Stimulated activated CD4-positive, alpha-beta T cell treated with anti-CD3 and anti-CD28 coated beads, Interleukin-12 subunit alpha, Interleukin-12 subunit beta, amount 100 ng/mL, for 24 hours (primary cell): Measurements from ENCODE around the gene FGFR4.
A peak's percentile ranks its signal among the peaks of the same experiment; 100 is the strongest.

Experiments
- DNase-seq, 2 experiments: peaks; one replicate each; pipeline ENCODE4 v3.0.0-alpha.2; 2020; ENCODE audit warnings: low read depth in 2 of 2

Gene FGFR4

GRCh38 chr5:177103523-177104253 lies 17.0 kb downstream of the FGFR4 start:
- no peak for DNase-seq

GRCh38 chr5:177105691-177106476 lies 19.2 kb downstream of the FGFR4 start:
- no peak for DNase-seq

GRCh38 chr5:177107159-177107558 lies 20.4 kb downstream of the FGFR4 start:
- no peak for DNase-seq

GRCh38 chr5:177109810-177110209 lies 23.1 kb downstream of the FGFR4 start:
- DNase-seq: no peak

- peak; percentile 33 to 57 for DNase-seq
These were observed 25.1 kb downstream of the FGFR4 start for GRCh38 chr5:177111720-177112394.

- no peak for DNase-seq
These were observed 26.0 kb downstream of the FGFR4 start for GRCh38 chr5:177112589-177113220.

GRCh38 chr5:177113566-177114424 lies 27.1 kb downstream of the FGFR4 start:
- peak; percentile 64 to 74 for DNase-seq

- peak; percentile 64 to 81 for DNase-seq
These were observed 30.1 kb downstream of the FGFR4 start for GRCh38 chr5:177116631-177117373.

GRCh38 chr5:177117441-177118045 lies 30.8 kb downstream of the FGFR4 start:
- no peak for DNase-seq

GRCh38 chr5:177122566-177122965 lies 35.9 kb downstream of the FGFR4 start:
- no peak for DNase-seq

- no peak for DNase-seq
These were observed 37.2 kb downstream of the FGFR4 start for GRCh38 chr5:177123789-177124485.

- no peak for DNase-seq
These were observed 37.8 kb downstream of the FGFR4 start for GRCh38 chr5:177124486-177124991.

- no peak for DNase-seq
These were observed 40.1 kb downstream of the FGFR4 start for GRCh38 chr5:177126771-177127170.

GRCh38 chr5:177128551-177128981 lies 41.9 kb downstream of the FGFR4 start:
- DNase-seq: no peak

GRCh38 chr5:177130211-177131018 lies 43.7 kb downstream of the FGFR4 start:
- no peak for DNase-seq

GRCh38 chr5:177131019-177131320 lies 44.3 kb downstream of the FGFR4 start:
- no peak for DNase-seq

GRCh38 chr5:177131352-177132135 lies 44.8 kb downstream of the FGFR4 start:
- DNase-seq: no peak
